Gastroesophageal sphincter (tissue), 3 donors: ENCODE measurements around the gene CD34.

ENCODE experiments used
- CTCF ChIP-seq, 4 experiments: fragments of 200-600 bp in 2 of 4; fragments of 450-650 bp in 2 of 4; sonication (generic) in 1 of 4; IDR thresholded peaks; one replicate each; pipeline ENCODE4 v1.5.1; 2017 to 2019; ENCODE audit warnings: antibody characterized with exemption in 4 of 4, mild to moderate bottlenecking in 2 of 4, moderate library complexity in 2 of 4
- POLR2A ChIP-seq, 2 donors: fragments of 450-650 bp; IDR thresholded peaks; one replicate each; pipeline ENCODE4 v1.6.1; 2017; ENCODE audit warnings: antibody characterized with exemption in 2 of 2, mild to moderate bottlenecking in 2 of 2, moderate library complexity in 1 of 2

- TF ChIP-seq CTCF (IDR thresholded peaks at IDR 0.05) (no peak), POLR2A (IDR thresholded peaks at IDR 0.05) (no peak)
Measured at GRCh38 chr1:207858281-207858680, 52.6 kb downstream of the CD34 start.
